Mesendoderm (in vitro differentiated cells): ENCODE measurements around the gene PTH1R.
A peak's percentile ranks its signal among the peaks of the same experiment; 100 is the strongest.
"Not testable (repeated sequence)": the region's sequence is repeated elsewhere in the genome, so short reads cannot be mapped to it uniquely, and the experiment has no call there.

Experiments
- DNase-seq: peaks from one replicate; pipeline ENCODE4 v3.0.0; 2013
- H2AK5ac ChIP-seq: 2 replicates; pipeline ENCODE4 v1.6.1; 2013; ENCODE audit warnings: low read length, inconsistent platforms
- H2BK120ac ChIP-seq: 2 replicates; pipeline ENCODE4 v1.6.1; 2013; ENCODE audit warnings: low read depth, mild to moderate bottlenecking, low read length, moderate library complexity, mixed read lengths
- H2BK15ac ChIP-seq: replicated peaks from 2 replicates; pipeline ENCODE4 v1.6.1; 2013; ENCODE audit warnings: low read depth, mild to moderate bottlenecking, moderate library complexity
- H2BK5ac ChIP-seq: 2 replicates; pipeline ENCODE4 v1.6.1; 2013; ENCODE audit warnings: low read length, inconsistent platforms
- H3K18ac ChIP-seq: 2 replicates; pipeline ENCODE4 v1.6.1; 2013; ENCODE audit warnings: mild to moderate bottlenecking, low read length, mixed read lengths
- H3K23ac ChIP-seq: one replicate; pipeline ENCODE4 v1.6.1; 2013; ENCODE audit warnings: low read length
- H3K27ac ChIP-seq: 2 replicates; pipeline ENCODE4 v1.5.1; 2013; ENCODE audit warnings: low read depth, mild to moderate bottlenecking, inconsistent platforms, low read length, moderate library complexity
- H3K27me3 ChIP-seq: 2 replicates; pipeline ENCODE4 v1.6.1; 2013; ENCODE audit warnings: low read length, control low read depth, mild to moderate bottlenecking, inconsistent platforms; ENCODE audit not compliant: insufficient read depth, poor library complexity
- H3K36me3 ChIP-seq: 2 replicates; pipeline ENCODE4 v1.6.1; 2013; ENCODE audit warnings: low read length, inconsistent platforms; ENCODE audit not compliant: control insufficient read depth, insufficient read depth
- H3K4ac ChIP-seq: one replicate; pipeline ENCODE4 v1.6.1; 2013; ENCODE audit warnings: low read depth, mild to moderate bottlenecking, low read length, moderate library complexity
- H3K4me1 ChIP-seq: 2 replicates; pipeline ENCODE4 v1.6.1; 2013; ENCODE audit warnings: low read depth, low read length, inconsistent platforms; ENCODE audit not compliant: control insufficient read depth
- H3K4me2 ChIP-seq: 2 replicates; pipeline ENCODE4 v1.6.1; 2013; ENCODE audit warnings: low read length
- H3K4me3 ChIP-seq: 2 replicates; pipeline ENCODE4 v1.5.1; 2013; ENCODE audit warnings: mild to moderate bottlenecking, low read length
- H3K56ac ChIP-seq: one replicate; pipeline ENCODE4 v1.6.1; 2013; ENCODE audit warnings: low read length
- H3K79me1 ChIP-seq: 2 replicates; pipeline ENCODE4 v1.6.1; 2013; ENCODE audit warnings: low read length, inconsistent platforms
- H3K79me2 ChIP-seq: 2 replicates; pipeline ENCODE4 v1.6.1; 2013; ENCODE audit warnings: mild to moderate bottlenecking, low read length; ENCODE audit not compliant: control insufficient read depth, insufficient read depth
- H3K9ac ChIP-seq: 2 replicates; pipeline ENCODE4 v1.6.1; 2013; ENCODE audit warnings: low read length, inconsistent platforms
- H4K5ac ChIP-seq: one replicate; pipeline ENCODE4 v1.6.1; 2013; ENCODE audit warnings: low read length
- H4K8ac ChIP-seq: one replicate; pipeline ENCODE4 v1.6.1; 2013; ENCODE audit warnings: low read depth, mild to moderate bottlenecking, control low read depth, low read length, moderate library complexity
- WGBS: extraction: QIAGEN DNeasy Blood & Tissue Kit; methylation state at CpG from one replicate; pipeline ENCODE4 v1.1.7; 2013; ENCODE audit warnings: low lambda C conversion rate, missing lambda C conversion rate; ENCODE audit not compliant: insufficient coverage; ENCODE audit errors: extremely low coverage; 5-methylcytosine and 5-hydroxymethylcytosine counted together

Gene PTH1R

GRCh38 chr3:46908986-46909534 is 31.5 kb downstream of the PTH1R start:
- H2BK5ac ChIP-seq: no peak overlapping the region
- H3K36me3 ChIP-seq: no peaks in the 10 kb centered on the region
- DNase-seq: no peak
- no peaks in the 10 kb centered on the region for H3K79me1 ChIP-seq
- H2BK120ac ChIP-seq: no peak overlapping the region
- no peak overlapping the region for H4K8ac ChIP-seq
- H3K4me3 ChIP-seq: no peak overlapping the region
- no peaks in the 10 kb centered on the region for H3K4me1 ChIP-seq
- H3K56ac ChIP-seq: peak overlapping the region; percentile 64
- WGBS: no CpG with 5 or more reads among the region's 8 CpGs
- H3K9ac ChIP-seq: no peak overlapping the region
- no peak overlapping the region for H3K23ac ChIP-seq
- no peak overlapping the region for H4K5ac ChIP-seq
- no peak overlapping the region for H3K18ac ChIP-seq
- H3K27me3 ChIP-seq: no peaks in the 10 kb centered on the region
- no peaks in the 10 kb centered on the region for H3K79me2 ChIP-seq
- H2BK15ac ChIP-seq: no peak overlapping the region
- H3K4ac ChIP-seq: no peak overlapping the region
- H3K27ac ChIP-seq: no peak overlapping the region
- no peak overlapping the region for H3K4me2 ChIP-seq
- H2AK5ac ChIP-seq: no peak overlapping the region

GRCh38 chr3:46909535-46910161 is 32.1 kb downstream of the PTH1R start:
- Histone ChIP-seq H3K23ac (no peak overlapping the region), H3K4me1 (no peaks in the 10 kb centered on the region), H3K79me2 (no peaks in the 10 kb centered on the region), H4K5ac (no peak overlapping the region), H2BK5ac (no peak overlapping the region), H3K36me3 (no peaks in the 10 kb centered on the region), H3K9ac (no peak overlapping the region), H4K8ac (no peak overlapping the region), H3K4ac (no peak overlapping the region), H3K18ac (no peak overlapping the region), H2AK5ac (no peak overlapping the region), H3K79me1 (no peaks in the 10 kb centered on the region), H3K56ac (peak overlapping the region; percentile 64), H2BK15ac (no peak overlapping the region), H3K27ac (no peak overlapping the region), H3K4me3 (no peak overlapping the region), H3K4me2 (no peak overlapping the region), H2BK120ac (no peak overlapping the region), H3K27me3 (no peaks in the 10 kb centered on the region)
- DNase-seq: peak; percentile 91
- WGBS: no CpG with 5 or more reads among the region's 18 CpGs

GRCh38 chr3:46910166-46910760 is 32.7 kb downstream of the PTH1R start:
- WGBS: no CpG with 5 or more reads among the region's 6 CpGs
- Histone ChIP-seq H3K79me1 (no peaks in the 10 kb centered on the region), H3K4me3 (no peak overlapping the region), H4K8ac (no peak overlapping the region), H4K5ac (no peak overlapping the region), H3K4me1 (no peaks in the 10 kb centered on the region), H2AK5ac (no peak overlapping the region), H3K18ac (no peak overlapping the region), H2BK15ac (no peak overlapping the region), H2BK120ac (no peak overlapping the region), H2BK5ac (no peak overlapping the region), H3K4ac (no peak overlapping the region), H3K4me2 (no peak overlapping the region), H3K79me2 (no peaks in the 10 kb centered on the region), H3K23ac (no peak overlapping the region), H3K27me3 (no peaks in the 10 kb centered on the region), H3K36me3 (no peaks in the 10 kb centered on the region), H3K9ac (no peak overlapping the region), H3K27ac (no peak overlapping the region), H3K56ac (no peak overlapping the region)
- DNase-seq: no peak

DNA sequence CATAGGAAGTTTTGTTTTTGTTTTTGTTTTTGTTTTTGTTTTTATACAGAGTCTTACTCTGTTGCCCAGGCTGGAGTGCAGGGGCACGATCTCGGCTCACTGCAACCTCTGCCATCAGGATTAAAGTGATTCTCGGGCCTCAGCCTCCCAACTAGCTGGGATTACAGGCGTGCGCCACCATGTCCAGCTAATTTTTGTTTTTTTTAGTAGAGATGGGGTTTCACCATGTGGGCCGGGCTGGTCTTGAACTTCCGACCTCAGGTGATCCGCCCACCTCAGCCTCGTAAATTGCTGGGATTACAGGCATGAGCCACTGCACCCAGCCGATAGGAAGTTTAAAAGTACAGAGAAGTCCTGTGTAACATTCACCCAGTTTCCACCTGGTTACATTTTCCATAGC is 33.4 kb downstream of the PTH1R start:
- H3K79me2 ChIP-seq, H3K27me3 ChIP-seq, H4K8ac ChIP-seq, H2BK120ac ChIP-seq, H3K4me3 ChIP-seq, H2BK15ac ChIP-seq, H4K5ac ChIP-seq, DNase-seq, H3K23ac ChIP-seq, H3K56ac ChIP-seq, H3K4me2 ChIP-seq, H3K4me1 ChIP-seq, H3K4ac ChIP-seq, H2BK5ac ChIP-seq, H3K36me3 ChIP-seq, H3K9ac ChIP-seq, H3K18ac ChIP-seq, H3K79me1 ChIP-seq, H2AK5ac ChIP-seq, H3K27ac ChIP-seq: not testable (repeated sequence)
- no CpG with 5 or more reads among the region's 10 CpGs for WGBS

DNA sequence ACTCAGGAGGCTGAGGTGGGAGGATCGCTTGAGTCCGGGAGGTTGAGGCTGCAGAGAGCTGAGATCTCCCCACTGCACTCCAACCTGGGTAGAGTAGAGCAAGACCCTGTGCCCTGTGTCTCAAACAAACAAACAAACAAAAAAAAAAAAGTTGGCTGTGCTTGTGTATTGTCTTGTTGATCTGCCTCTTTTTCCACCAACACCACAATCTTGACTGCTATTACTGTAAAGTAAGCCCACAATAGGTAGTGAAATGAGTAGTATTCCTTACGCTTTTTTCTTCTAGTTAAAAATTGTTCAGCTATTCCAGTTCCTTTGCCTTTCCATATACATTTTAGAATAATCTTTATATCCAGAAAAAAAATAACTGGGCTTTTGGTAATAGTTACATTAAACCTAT is 35.5 kb downstream of the PTH1R start:
- no peak overlapping the region for H2AK5ac ChIP-seq
- no peak overlapping the region for H3K27ac ChIP-seq
- H3K18ac ChIP-seq: no peak overlapping the region
- H3K23ac ChIP-seq: no peak overlapping the region
- no peaks in the 10 kb centered on the region for H3K36me3 ChIP-seq
- no peak overlapping the region for H4K5ac ChIP-seq
- H3K4ac ChIP-seq: no peak overlapping the region
- WGBS: no CpG with 5 or more reads among the region's 3 CpGs
- no peaks in the 10 kb centered on the region for H3K79me2 ChIP-seq
- H3K4me3 ChIP-seq: no peak overlapping the region
- no peaks in the 10 kb centered on the region for H3K79me1 ChIP-seq
- H4K8ac ChIP-seq: no peak overlapping the region
- no peak overlapping the region for H2BK5ac ChIP-seq
- no peaks in the 10 kb centered on the region for H3K4me1 ChIP-seq
- H2BK15ac ChIP-seq: no peak overlapping the region
- H3K27me3 ChIP-seq: no peaks in the 10 kb centered on the region
- no peak overlapping the region for H2BK120ac ChIP-seq
- H3K56ac ChIP-seq: no peak overlapping the region
- no peak overlapping the region for H3K4me2 ChIP-seq
- no peak overlapping the region for H3K9ac ChIP-seq
- DNase-seq: no peak
